Stimulated activated CD8-positive, alpha-beta memory T cell treated with anti-CD3 and anti-CD28 coated beads, Interleukin-15, amount 100 ng/mL, for 1 hour (primary cell): ENCODE data around the gene BMP2K.

Experiments
- DNase-seq: peaks from one replicate; pipeline ENCODE4 v3.0.0-alpha.2; 2020; ENCODE audit warnings: low read depth

Gene BMP2K

GRCh38 chr4:78937837-78938236 lies 161.7 kb downstream of the BMP2K start:
- DNase-seq = no peak

GRCh38 chr4:78938474-78938867 lies 162.3 kb downstream of the BMP2K start:
- no peak for DNase-seq

GRCh38 chr4:78938868-78939666 lies 162.9 kb downstream of the BMP2K start, which contains the start of gene PAQR3:
PAQR3 (minus strand) TSS chr4:78939438; CDS start chr4:78939224, 214 bp downstream.
- peak; percentile 59 for DNase-seq

GRCh38 chr4:78939667-78940008 lies 163.5 kb downstream of the BMP2K start:
- no peak for DNase-seq

- DNase-seq = no peak
Observed at GRCh38 chr4:78940752-78941151, 164.6 kb downstream of the BMP2K start.

- no peak for DNase-seq
Observed at GRCh38 chr4:78944381-78944780, 168.2 kb downstream of the BMP2K start.

- DNase-seq = no peak
Observed at GRCh38 chr4:78945651-78946179, 169.6 kb downstream of the BMP2K start.

- no peak for DNase-seq
Observed at GRCh38 chr4:78949735-78950134, 173.6 kb downstream of the BMP2K start.

- no peak for DNase-seq
Observed at GRCh38 chr4:78951862-78952472, 175.8 kb downstream of the BMP2K start.

- DNase-seq = no peak
Observed at GRCh38 chr4:78953231-78953630, 177.1 kb downstream of the BMP2K start.

GRCh38 chr4:78953769-78954666 lies 177.9 kb downstream of the BMP2K start:
- DNase-seq = no peak

GRCh38 chr4:78956975-78957374 lies 180.8 kb downstream of the BMP2K start:
- no peak for DNase-seq

GRCh38 chr4:78960926-78961325 lies 184.8 kb downstream of the BMP2K start:
- no peak for DNase-seq
